ENCODE data around the gene KIF15. TPM values are rescaled to one million over a fixed set of nuclear protein-coding genes. Genes with fewer than 3 reads are reported as not detected.

Gene KIF15
- total RNA-seq, 1 experiment from 2014 or later: 14.1 TPM

DNA sequence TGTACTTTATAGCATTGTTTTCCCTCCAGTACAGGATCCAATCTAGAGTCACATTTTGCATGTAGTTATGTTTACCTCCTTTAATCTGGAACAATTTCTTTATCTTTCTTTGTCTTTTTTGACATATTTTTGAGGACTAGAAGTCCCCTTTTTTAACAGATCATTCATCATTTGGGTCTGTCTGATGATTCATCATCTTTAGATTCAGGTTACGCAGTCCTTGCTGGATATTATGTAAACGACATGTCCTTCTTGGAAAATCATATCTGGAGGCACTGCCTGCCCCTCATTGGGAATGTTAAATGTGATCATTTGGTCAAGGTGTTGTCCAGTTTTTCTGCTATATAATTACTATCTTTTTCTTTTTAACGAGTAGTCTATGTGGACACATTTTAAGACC is 131.1 kb downstream of the KIF15 start:
- no peaks in the 10 kb centered on the region for H3K36me3 ChIP-seq
- no peak overlapping the region for H3K4me3 ChIP-seq
- DNase-seq: no peak
- H3K27me3 ChIP-seq: no peaks in the 10 kb centered on the region
- no peaks in the 10 kb centered on the region for H3K9me3 ChIP-seq

DNA sequence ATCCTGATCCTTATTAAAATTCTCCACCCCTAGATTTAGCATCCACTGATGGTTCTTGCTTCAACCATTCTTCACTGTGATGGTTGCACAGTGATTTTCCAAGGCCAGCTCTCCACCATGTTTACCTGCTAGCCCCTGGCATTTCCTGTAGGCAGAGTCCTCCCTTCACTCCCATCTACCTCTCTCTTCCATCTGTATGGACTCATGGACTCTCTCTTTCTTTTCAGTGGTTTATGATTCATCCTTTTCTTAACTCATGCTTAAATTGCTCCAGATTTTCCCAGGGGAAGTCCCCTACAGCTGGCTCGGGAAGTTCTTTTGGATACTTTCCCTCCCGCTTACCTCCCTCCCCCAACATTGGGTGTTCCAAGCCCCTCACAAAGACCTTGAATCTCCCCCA is 131.5 kb downstream of the KIF15 start:
- no peaks in the 10 kb centered on the region for H3K9me3 ChIP-seq
- no peak overlapping the region for H3K4me3 ChIP-seq
- no peaks in the 10 kb centered on the region for H3K27me3 ChIP-seq
- DNase-seq: no peak
- no peaks in the 10 kb centered on the region for H3K36me3 ChIP-seq

DNA sequence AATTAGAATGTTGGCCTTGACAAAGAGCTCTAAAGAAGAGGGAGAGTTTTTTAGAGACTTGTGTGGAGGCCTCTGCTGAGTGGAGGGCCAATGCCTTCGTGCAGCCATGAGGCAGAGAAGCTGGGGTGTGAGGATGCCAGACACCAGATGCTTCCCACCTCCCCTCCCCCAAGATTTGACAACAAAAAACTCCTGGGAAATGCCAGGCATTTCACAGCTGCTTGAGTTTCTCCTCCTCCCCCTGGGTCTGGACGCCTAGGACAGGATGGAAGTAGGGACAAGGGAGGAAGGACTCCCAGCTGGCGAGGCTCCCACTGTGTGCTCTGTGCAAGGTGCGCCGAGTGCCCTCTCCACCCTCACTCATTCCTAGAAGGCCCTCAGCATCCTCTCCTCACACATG is 132.9 kb downstream of the KIF15 start:
- no peaks in the 10 kb centered on the region for H3K9me3 ChIP-seq
- H3K4me3 ChIP-seq: no peak overlapping the region
- DNase-seq: no peak
- no peaks in the 10 kb centered on the region for H3K36me3 ChIP-seq
- no peaks in the 10 kb centered on the region for H3K27me3 ChIP-seq

DNA sequence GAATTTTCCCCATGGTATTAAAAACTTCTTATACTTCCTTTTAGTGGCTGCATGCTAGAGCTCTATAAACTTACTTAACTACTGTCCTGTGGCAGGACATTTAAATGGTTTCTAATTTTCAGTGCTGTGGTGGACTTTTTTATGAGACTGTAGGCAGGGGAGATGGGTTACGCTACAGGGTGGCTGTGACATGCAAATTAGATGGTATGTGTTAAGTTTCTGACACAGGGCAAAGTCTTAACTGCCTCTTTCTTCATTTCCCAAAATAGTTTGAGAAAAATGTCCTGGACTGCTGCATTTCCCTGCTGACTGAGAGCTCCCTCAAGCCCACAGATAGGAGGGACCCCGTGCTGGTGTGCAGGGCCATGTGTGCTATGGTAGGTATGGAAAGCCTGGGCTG is 134.8 kb downstream of the KIF15 start:
- no peaks in the 10 kb centered on the region for H3K9me3 ChIP-seq
- H3K36me3 ChIP-seq: no peaks in the 10 kb centered on the region
- no peak for DNase-seq
- no peaks in the 10 kb centered on the region for H3K27me3 ChIP-seq
- no peak overlapping the region for H3K4me3 ChIP-seq

DNA sequence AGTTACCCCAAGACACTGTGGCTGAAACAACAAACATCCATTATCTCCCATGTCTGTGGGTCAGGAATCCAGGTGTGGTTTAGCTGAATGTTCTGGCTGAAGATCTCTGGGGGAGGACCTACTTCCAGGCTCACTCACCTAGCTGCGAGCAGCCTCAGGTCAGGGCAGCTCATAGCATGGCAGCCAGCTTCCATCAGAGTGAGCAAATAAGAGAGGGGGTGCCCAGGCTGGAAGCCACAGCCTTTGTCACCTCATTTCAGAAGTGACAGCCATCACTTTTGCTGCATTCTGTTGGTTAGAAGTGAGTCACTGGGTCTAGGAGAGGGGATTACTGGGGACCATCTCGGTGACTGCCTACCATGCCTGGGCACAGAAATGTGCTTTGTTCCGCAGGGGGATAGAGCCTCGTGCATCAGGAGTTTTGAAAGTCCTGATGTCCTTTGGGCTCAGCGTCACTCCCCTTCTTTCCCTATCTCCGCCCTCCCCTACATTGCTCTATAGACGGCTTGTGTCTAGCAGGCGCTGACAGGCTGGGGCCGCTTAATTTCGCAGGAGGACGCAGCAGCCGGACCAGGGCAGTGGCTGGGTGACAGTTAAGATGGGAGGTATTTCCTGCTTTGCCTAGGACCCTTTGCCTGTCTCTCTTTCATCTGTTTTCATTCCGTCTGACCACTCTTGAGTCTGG is 138.2 kb downstream of the KIF15 start:
- Histone ChIP-seq H3K9me3 (no peaks in the 10 kb centered on the region), H3K36me3 (no peaks in the 10 kb centered on the region), H3K4me3 (no peak overlapping the region), H3K27me3 (no peaks in the 10 kb centered on the region)
- no peak for DNase-seq

DNA sequence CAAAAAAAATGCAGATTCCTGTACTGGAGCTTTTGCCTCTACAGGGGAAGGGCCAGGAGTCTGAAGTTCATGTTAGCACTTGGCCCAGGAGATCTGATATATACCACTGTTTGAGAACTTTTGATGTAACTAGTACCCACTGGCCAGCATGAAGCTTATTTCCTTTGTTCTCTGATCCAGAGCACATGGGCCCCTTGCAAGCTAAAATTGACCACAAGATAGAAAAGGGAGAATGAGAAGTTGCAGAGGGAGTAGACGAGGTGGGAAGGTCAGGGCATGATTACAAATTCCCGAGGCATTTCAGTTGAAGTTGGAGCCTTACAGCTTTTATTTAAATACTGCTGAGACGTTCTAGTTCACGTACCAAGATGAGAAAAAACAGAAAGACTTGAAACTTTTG is 141.0 kb downstream of the KIF15 start:
- no peaks in the 10 kb centered on the region for H3K36me3 ChIP-seq
- no peak for DNase-seq
- H3K9me3 ChIP-seq: no peaks in the 10 kb centered on the region
- H3K4me3 ChIP-seq: no peak overlapping the region
- no peaks in the 10 kb centered on the region for H3K27me3 ChIP-seq

Other genes with a start within 250 kb of the KIF15 start
- gene ZKSCAN7, start 206.6 kb upstream of the KIF15 start, total RNA-seq (2014; rRNA removed; shearing (Covaris generic); ENCODE audit: low replicate concordance): not detected in 2 replicates
- not detected in 2 replicates for gene ZNF660, start 176.8 kb upstream of the KIF15 start, total RNA-seq (2014; rRNA removed; shearing (Covaris generic); ENCODE audit: low replicate concordance)
- 3.9 and 4.5 TPM in 2 replicates for gene ZNF197, start 136.8 kb upstream of the KIF15 start, total RNA-seq (2014; rRNA removed; shearing (Covaris generic); ENCODE audit: low replicate concordance)
- gene ZNF35, start 113.1 kb upstream of the KIF15 start, total RNA-seq (2014; rRNA removed; shearing (Covaris generic); ENCODE audit: low replicate concordance): 5.3 and 6.8 TPM in 2 replicates
- 0.89 and 2.9 TPM in 2 replicates for gene ZNF502, start 49.1 kb upstream of the KIF15 start, total RNA-seq (2014; rRNA removed; shearing (Covaris generic); ENCODE audit: low replicate concordance)
- 0.79 and 1.2 TPM in 2 replicates for gene ZNF501, start 32.2 kb upstream of the KIF15 start, total RNA-seq (2014; rRNA removed; shearing (Covaris generic); ENCODE audit: low replicate concordance)
- gene KIAA1143, start 175 bp upstream of the KIF15 start, total RNA-seq (2014; rRNA removed; shearing (Covaris generic); ENCODE audit: low replicate concordance): 5.7 and 6.6 TPM in 2 replicates
- gene TMEM42, start 100.1 kb downstream of the KIF15 start, total RNA-seq (2014; rRNA removed; shearing (Covaris generic); ENCODE audit: low replicate concordance): 0.69 and 1.5 TPM in 2 replicates
- 0.43 TPM in 1 of 2 replicates, not detected in the other for gene TGM4, start 112.8 kb downstream of the KIF15 start, total RNA-seq (2014; rRNA removed; shearing (Covaris generic); ENCODE audit: low replicate concordance)
- gene ZDHHC3, start 214.4 kb downstream of the KIF15 start, total RNA-seq (2014; rRNA removed; shearing (Covaris generic); ENCODE audit: low replicate concordance): 26.1 and 28.5 TPM in 2 replicates
- 22.4 and 44.3 TPM in 2 replicates for gene EXOSC7, start 214.4 kb downstream of the KIF15 start, total RNA-seq (2014; rRNA removed; shearing (Covaris generic); ENCODE audit: low replicate concordance)

Data from MG63 (cell line).